Stimulated activated CD4-positive, alpha-beta T cell treated with anti-CD3 and anti-CD28 coated beads, TNF-alpha, amount 100 ng/mL, for 24 hours (primary cell): ENCODE data around the gene RBSN.

Experiments
- DNase-seq, 3 experiments: peaks; one replicate each; pipeline ENCODE4 v3.0.0-alpha.2; 2020; ENCODE audit warnings: low read depth in 3 of 3

Gene RBSN

DNA sequence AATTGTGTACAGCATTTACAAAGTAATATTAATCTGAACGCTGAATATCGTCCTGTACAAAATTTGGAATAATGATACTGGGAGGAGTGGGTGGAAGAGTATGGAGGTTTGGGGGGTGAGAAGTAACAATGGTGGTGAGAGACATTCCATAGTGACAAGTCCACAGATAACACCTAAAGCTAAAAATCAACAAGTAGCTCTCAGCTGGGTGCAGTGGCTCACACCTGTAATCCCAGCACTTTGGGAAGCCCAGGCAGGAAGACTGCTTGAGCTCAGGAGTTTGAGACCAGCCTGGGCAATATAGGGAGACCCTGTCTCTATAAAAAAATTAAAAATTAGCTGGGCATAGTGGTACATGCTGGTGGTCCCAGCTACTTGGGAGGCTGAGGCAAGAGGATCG lies 38.9 kb downstream of the RBSN start:
- no peak for DNase-seq

DNA sequence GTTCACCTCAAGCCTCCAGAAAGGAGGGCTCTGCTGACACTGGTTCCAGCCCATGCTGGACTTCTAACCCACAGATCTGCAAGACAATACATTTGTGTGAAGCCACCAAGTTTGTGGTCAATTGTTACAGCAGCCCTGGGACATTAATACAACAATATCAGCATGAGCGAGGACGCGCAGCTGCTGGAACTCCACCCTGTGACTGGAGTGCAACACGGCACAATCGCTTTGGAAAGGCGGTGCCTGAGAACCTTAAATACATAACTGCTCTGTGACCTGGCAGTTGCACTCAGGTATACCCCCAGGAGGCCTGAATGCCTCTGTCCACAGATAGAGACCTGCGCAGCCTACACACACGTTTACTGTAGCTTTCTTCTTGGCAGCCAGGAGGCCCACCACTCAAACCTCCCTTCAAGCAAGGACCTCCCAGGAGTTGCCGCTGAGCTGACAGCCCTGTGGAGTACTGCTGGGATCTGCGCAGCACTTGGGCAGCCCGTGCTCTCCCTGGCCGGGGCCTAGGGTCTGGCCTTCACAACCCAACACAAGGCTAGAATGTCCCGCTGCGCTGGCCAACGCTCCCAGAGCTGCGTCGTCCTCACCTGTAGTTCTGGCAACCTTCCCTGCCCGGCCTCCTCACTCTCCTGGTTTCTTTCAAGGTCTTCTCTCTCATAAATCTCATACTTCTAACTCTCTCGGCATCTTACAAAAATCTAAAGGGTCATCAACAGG lies 42.1 kb downstream of the RBSN start:
- no peak for DNase-seq

DNA sequence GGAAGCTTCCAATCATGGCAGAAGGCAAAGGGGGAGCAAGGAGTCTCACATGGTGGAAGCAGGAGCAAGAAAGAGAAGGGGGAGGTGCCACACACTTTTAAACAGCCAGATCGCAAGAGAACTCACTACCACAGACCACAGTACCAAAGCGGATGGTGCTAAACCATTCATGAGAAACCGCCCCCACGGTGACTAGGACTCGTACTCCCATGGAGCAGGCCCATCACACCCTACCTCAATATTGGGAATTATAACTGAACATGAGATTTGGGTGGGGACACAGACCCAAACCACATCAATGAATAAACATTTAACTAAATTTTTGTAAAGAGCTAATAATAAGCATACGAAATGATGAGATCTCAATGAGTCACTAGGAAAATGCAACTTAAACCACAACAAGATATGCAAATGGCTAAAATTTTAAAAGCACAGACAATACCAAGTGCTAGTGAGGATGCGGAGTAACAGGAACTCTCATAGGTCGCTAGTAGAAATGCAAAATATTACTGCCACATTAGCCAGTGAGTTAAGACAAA lies 43.9 kb downstream of the RBSN start:
- DNase-seq: peak; percentile 43 to 63 (median 60)

DNA sequence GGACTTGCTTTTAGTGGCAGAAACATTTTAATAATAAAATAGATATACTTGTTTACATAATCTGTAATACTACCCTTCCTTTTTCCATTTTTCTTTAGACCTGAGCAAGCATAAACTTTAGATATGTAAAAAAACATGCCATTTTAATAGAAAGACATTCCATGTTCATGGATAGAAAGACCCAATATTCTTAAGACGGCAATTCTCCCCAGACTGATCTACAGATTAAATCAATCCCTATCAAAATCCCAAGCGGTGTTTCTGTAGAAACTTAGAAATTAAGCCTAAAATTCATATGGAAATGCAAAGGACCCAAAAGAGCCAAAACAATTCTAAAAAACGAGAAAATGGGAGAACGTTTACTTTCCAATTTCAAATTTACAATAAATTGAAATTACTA lies 45.4 kb downstream of the RBSN start:
- DNase-seq: no peak

DNA sequence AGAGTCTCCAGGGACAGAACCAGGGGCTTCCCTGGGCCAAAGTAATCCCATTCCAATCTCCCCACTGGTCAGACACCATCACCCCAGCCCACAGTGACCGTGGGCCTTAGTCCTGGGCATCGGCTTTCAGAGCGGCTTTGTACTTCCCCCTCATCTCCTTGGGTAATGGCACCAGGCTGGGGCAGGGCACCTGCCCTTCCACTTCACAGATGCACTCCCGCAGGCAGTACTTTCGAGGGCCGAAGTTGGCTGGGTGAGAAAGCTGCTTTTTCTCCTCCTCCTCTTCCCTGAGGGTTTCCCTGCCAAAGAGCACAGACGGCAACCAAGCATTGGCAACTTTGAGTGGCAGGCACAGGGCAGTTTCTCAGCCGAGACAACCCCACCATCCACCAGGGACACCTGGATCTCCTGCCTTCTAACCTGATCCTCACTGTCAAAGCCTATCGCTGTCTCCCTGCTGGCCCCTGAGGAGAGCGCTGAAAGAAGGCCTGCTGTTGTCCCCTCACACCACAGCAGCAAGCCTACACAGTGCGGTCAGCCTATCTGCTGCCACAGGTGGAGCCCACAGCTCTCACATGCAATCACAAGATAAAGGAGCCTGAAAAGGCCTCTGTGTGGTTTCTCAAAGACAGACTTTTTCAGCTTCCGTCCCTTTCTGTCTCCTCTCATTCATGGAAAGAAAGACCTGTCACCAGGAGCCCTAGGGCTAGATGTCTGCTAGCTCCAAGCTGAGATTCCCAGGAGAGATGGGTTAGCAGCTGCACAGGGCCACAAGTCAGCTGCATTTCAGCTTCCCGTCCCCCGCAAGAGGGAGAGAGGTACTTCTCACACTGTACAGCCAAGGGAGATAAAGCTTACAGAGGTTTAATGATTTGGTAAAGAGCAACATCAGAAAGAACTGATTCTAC lies 46.4 kb downstream of the RBSN start:
- no peak for DNase-seq

DNA sequence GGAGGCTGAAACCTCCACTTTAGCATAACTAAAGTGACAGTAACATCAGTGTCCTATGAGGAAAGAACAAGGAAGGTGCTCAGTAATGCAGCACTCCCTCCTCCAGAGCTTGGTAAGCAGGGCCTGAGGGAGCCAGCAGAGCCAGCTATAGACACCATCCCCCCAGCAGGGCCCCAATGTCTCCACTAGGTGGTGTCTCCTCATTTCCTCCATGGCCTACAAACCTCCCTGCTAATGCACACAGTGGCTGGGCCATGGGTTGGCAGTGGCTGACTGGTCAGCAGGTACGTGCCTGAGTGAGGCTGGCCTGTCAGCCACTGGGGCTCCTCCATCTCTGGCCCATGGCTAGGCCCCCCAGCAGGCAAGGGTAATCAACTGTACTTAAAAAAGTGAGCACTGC lies 47.4 kb downstream of the RBSN start:
- peak in 2 of 3 experiments; percentile 13 to 30 for DNase-seq

DNA sequence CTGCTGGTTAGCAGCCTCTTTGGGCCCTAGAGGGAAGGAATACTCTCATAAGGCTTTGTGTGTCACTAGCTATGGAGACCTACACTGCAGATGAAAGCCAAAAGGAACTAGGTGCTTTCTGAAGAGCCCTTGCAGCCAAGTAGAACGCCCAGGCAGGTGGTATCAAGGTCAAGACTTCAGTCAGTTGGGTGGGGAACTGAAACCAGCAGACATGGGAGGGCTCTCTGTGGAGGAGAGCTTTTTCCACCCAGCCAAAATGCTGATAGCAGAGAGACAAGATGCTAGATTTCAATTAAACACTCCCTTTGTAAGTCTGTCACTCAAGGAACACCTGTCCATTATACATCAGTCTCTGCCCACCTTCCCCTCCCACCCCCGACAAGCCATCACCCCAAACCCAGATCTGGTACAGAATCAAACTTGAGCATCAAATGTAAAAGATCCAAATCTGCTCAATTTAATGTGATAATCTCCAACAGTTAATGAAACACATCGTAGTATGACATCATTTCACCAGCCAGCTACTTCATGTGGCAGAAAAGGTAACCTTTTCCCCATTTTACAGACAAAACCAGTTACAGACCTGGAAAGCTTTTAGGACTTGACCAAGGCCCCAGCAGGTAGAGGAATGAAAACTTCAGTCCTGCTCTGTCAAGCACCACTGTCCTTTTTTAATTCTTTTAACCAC lies 48.4 kb downstream of the RBSN start:
- DNase-seq: no peak

DNA sequence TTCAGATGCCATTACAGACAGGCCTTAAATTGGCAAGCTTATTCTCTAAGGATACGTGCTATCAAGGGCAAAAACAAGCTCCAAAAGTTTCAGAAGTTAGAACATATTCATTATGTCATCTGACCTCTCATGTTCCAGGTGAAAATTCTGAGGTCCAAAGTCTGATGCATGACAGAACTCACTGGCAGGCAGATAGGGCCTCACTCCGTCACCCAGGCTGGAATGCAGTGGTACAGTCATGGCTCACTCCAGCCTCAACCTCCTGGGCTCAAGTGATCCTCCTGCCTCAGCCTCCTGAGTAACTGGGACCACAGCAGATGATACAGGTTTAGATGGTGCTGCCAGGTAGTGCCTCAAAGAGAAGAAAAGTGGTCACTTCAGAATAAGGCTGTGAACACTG lies 49.4 kb downstream of the RBSN start:
- DNase-seq: no peak

DNA sequence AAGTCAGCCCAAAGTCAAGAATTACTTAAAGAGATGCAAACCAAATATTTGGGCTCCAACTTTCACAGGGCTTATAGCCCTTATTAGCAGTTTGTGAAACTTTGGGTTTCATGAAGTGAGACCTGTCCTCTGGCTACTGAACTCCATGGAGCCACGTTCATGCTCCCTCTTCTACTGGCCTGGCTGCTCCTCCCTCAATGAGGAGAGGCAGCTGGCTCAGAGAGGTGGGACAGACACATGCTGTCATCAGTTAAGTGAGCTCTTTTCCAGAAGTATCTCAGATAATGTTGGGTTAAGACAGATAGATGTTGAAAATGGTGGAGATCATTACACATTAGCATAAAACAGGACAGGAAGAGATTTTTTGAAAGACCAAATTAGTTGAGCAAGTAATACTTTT lies 53.3 kb downstream of the RBSN start:
- no peak for DNase-seq

DNA sequence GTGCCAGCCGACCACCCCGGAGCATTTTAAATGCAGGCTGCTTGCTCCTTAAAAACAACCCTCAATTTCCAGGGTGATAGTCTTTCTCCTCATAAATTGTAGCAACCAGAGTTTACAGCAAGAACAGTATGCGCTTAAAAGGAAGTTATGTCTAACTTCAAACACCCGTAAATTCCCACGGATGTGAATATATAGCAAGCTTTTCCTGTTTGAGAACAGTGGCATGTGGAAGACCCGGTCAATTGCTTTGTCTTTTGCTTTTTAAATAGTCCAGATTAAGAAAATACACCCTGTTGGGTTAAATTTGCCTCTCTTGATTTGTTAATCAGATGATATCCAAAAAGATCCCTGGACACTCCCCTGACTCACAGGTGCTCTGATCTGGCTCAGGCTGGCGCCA lies 54.6 kb downstream of the RBSN start:
- DNase-seq: no peak

DNA sequence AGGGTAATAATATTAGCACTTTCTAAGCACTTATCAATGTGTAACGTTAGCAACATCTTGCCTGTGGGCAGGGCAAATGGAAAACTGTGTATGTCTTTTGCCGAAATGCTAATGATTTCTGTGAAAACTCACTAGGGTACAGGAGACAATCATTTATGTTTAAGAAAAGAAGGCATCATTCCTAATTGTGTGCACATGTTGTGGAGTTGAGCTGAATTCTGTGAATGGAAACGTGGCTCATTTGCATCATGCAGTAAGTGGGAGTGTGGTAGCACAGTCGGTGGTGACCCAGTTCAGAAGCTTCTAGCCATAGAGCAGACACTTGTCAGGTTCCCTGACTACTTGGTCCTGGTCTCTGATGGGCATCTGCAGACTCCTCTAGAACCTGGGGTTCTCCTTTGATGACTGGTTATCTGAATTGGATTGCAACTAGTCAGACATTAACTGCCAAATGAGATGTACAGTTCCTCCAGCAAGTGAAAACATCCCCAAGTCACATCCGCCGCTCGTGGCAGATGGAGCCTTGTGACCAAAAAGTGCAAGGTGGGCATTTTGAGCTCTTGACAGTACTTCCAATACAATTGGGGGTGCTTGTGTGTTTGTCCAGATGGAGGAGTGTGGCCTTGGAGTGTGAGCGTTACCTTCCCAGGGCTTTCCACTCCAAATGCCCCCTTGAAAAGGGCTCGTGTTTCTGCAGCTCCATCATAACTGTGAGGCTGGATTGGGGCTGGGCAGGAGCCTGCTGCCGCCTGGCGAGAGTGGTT lies 55.4 kb downstream of the RBSN start:
- no peak for DNase-seq

DNA sequence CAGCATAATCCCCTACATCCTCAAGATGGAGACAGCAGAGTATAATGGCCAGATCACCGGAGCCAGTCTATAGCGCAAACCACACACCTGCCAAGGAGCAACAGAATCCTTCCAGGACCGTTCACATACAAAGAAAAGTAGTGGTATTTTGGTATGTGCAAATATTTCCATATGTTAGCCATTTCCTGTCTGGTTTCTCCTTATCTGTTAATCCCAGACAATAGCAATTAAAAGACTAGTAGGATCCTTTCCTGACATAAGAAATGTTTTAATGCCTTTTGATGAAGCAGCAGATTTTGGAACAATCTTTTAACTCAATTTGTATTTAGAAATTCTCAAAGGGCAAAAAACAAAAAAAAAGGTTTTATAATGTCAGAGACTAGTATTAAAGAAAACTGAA lies 56.0 kb downstream of the RBSN start:
- DNase-seq: no peak

DNA sequence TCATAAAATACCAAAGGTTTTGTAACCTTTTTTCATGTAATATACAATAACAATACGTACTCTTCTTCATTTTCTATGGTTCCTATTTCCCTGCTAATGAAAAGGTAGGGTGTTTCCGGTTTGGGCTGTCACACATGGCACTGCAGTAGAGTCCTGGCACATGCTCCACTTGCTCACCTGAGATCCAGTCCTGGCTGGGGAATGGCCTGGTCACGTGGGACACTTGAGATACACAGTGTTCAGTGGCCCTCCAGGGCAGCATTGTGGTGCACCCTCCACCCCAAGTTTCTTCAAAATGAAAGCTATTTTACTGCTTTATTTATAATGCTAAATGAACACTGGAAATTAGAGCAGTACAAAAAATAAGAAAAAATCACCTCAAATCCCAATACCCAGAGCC lies 57.0 kb downstream of the RBSN start:
- DNase-seq: no peak

DNA sequence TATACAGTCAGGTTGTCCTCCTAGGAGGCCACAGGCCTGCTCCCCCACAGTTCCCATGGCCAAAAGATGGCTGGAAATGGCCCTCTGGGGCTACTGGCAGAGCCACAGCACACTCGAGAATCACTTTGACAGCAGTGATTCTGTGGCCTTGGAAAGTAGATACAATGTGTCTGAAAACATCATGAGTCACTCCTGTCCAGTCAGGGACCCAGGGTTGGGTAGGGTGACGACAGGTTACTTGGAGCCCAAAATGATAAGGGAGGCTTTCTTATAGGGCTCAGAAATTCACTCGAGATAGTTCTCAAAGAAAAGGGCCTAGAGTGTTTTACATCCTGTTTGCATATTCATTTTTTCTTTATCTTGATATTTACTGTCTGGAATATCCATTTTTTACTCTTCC lies 58.1 kb downstream of the RBSN start:
- no peak for DNase-seq

DNA sequence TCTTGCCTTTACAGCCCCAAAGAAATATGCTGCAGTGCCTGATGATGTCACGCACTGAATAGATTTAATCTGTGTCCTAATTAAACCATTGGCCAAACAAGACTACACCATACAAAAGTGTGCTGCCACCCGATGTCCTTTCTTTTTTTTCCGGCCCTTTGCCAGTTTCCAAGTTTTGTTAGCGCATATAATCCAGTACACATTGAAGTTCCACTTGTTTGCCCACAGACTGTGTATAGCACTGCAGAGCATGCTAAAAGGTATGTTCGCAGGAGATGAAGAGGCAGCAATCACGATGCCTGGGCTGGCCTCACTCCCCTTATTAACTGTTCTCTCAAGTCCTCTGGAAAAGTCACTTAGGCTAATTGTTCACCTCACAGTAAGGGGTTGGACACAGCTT lies 60.6 kb downstream of the RBSN start:
- DNase-seq: no peak

DNA sequence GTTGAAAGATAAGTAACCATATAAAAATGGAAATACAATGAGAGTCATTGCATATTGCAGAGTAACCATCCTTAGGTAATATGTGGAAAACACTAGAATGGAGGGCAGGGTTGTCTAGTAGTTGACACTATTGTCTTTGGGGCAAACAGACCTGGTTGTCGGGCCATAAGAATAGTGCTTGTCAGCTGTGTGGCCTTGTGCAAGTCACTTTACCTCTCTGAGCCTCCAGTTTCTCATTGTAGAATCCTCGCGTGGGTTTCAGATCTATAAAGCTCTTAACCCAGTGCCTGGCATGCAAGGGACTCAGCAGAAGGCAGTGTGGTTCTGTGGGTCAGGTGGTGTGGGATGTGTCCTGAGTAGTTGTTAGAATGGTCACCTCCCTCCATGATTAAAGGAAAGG lies 65.8 kb downstream of the RBSN start:
- DNase-seq: no peak

DNA sequence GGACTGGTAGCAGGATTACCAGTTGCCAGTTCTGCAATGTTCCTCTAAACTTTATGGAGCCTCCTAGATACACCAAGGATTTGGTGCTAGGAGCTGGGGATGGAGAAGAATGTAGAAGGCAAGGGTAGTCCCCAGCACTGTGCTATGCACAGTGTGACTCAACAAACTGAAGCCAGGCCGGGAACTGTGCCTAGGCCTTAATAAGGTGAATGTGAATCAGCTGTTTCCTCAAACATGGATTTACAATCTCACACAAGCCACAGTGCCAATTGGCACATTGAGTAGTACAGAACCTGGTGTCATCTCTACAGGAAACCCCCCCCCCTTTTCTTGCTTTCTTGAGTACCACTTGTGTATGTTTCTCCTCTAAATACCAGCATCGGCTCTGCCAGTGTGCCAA lies 66.3 kb downstream of the RBSN start:
- DNase-seq: no peak

DNA sequence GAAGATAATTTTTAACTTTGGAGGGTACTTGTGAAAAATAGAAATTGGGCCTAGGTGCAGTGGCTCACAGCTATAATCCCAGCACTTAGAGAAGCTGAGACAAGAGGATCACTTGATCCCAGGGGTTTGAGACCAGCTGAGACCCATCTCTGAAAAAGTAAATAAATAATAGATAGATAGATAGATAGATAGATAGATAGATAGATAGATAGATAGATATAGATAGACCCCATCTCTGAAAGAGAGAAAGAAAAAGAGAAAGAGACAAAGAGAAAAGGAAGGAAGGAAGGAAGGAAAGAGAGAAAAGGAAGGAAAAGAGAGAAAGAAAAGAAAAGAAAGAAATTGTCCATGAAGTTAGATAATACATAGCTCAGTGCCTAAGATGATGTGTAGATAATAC lies 69.3 kb downstream of the RBSN start:
- no peak for DNase-seq

DNA sequence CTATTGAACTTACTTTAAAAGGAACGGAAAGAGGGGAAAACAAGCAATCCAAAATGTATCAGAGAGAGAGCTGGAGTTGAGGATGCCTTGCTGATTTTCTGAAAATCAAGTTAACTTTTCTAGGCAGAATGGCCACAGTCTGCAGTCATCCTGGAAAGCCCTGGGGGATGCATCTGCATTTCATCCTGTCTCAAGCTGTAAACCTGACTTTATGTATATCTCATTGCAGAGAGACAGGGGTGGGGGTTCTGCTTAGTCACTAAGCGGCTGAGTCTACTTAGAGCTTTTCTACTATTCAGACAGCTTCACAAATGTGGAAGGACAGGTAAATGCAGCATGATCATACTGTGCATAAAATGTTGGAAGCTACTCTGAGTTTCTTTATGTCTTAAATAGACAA lies 75.2 kb downstream of the RBSN start:
- DNase-seq: no peak

DNA sequence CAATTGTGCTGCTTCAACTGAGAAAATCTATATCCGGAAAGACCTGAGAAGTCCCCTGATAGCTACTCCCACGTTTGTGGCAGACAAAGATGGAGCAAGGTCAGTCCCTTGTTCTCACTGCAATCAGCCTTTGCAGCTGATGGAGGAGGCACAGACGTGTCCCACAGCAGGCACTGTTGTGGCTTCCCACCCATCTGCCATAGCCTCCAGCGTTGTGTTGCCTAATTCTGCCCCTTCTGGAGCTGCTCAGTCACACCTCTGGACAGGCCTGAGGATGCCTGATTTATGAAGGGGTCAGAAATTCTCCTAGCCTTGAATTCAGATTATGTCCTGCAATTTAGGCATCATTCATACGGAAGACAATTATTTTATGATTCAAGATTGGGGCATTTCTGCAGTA lies 75.7 kb downstream of the RBSN start:
- no peak for DNase-seq
